ENCODE data around the gene ANKRD28.

- no peak for TF ChIP-seq POLR2A (IDR thresholded peaks at IDR 0.05; ENCODE audit: borderline replicate concordance, extremely low read depth, insufficient read depth, insufficient read length)
- TF ChIP-seq CTCF (IDR thresholded peaks at IDR 0.05 in 2 of 3, conservative IDR thresholded peaks at IDR 0.05 in 1 of 3; ENCODE audit: borderline replicate concordance in 1 of 3, insufficient read depth in 1 of 3, low read depth in 2 of 3, low read length in 2 of 3) = no peak
- TF ChIP-seq SP1 (IDR thresholded peaks at IDR 0.05; ENCODE audit: low read depth) = no peak
- no peak for TF ChIP-seq ZBTB33 (IDR thresholded peaks at IDR 0.05; ENCODE audit: extremely low read depth, insufficient replicate concordance, low read length)
- no peak for TF ChIP-seq EZH2 (IDR thresholded peaks at IDR 0.05)
- no peak for TF ChIP-seq CBX3 (IDR thresholded peaks at IDR 0.05; ENCODE audit: low read depth)
Measured at GRCh38 chr3:15756505-15756904, 41.3 kb downstream of the ANKRD28 start.
